Liver (tissue), 9 donors: Measurements from ENCODE around the gene DPM1. TPM values are rescaled to one million over a fixed set of nuclear protein-coding genes. Genes with fewer than 3 reads are reported as not detected.

ENCODE experiments used
- DNase-seq: peaks from one replicate; pipeline ENCODE4 v3.0.0-alpha.2; 2017; ENCODE audit warnings: low spot score
- H3K27ac ChIP-seq, 2 donors: one replicate each; pipeline ENCODE4 v1.7.0; 2013; ENCODE audit warnings: inconsistent platforms in 2 of 2, low read length in 2 of 2, control low read depth in 1 of 2, low read depth in 1 of 2, mild to moderate bottlenecking in 1 of 2
- H3K27me3 ChIP-seq, 4 donors: one replicate each; pipeline versions ENCODE4 v1.6.1 to v1.7.0; 2013; ENCODE audit warnings: low read length in 3 of 4, inconsistent platforms in 1 of 4, mild to moderate bottlenecking in 1 of 4, moderate library complexity in 1 of 4; ENCODE audit not compliant: control insufficient read depth in 4 of 4, insufficient read depth in 4 of 4
- H3K36me3 ChIP-seq, 4 donors: one replicate each; pipeline versions ENCODE4 v1.6.1 to v1.7.0; 2013; ENCODE audit warnings: low read length in 3 of 4, mild to moderate bottlenecking in 3 of 4, low read depth in 1 of 4, moderate library complexity in 1 of 4; ENCODE audit not compliant: control insufficient read depth in 4 of 4, insufficient read depth in 3 of 4
- H3K4me1 ChIP-seq, 4 donors: one replicate each; pipeline versions ENCODE4 v1.6.1 to v1.7.0; 2013; ENCODE audit warnings: low read length in 3 of 4, mild to moderate bottlenecking in 3 of 4, moderate library complexity in 1 of 4; ENCODE audit not compliant: control insufficient read depth in 4 of 4, insufficient read depth in 4 of 4
- H3K4me3 ChIP-seq, 3 donors: one replicate each; pipeline versions ENCODE4 v1.6.1 to v1.7.0; 2013; ENCODE audit warnings: low read length in 3 of 3, control low read depth in 1 of 3, low read depth in 1 of 3, mild to moderate bottlenecking in 1 of 3
- H3K9ac ChIP-seq, 2 donors: one replicate each; pipeline ENCODE4 v1.7.0; 2013; ENCODE audit warnings: low read length in 2 of 2, mild to moderate bottlenecking in 2 of 2, moderate library complexity in 2 of 2, control low read depth in 1 of 2, low read depth in 1 of 2
- H3K9me3 ChIP-seq, 4 donors: one replicate each; pipeline versions ENCODE4 v1.6.1 to v1.7.0; 2013; ENCODE audit warnings: low read length in 3 of 4; ENCODE audit not compliant: control insufficient read depth in 4 of 4
- EGR1 ChIP-seq, 2 donors: IDR thresholded peaks; 2 replicates each; pipeline ENCODE4 v1.6.1; 2016 to 2018; ENCODE audit warnings: antibody characterized with exemption in 2 of 2, low read depth in 2 of 2
- FOXA1 ChIP-seq: IDR thresholded peaks from 2 replicates; pipeline ENCODE4 v1.6.1; 2016; ENCODE audit warnings: antibody characterized with exemption
- GABPA ChIP-seq, 2 donors: IDR thresholded peaks in 1 of 2; conservative IDR thresholded peaks in 1 of 2; 2 replicates each; pipeline ENCODE4 v1.6.1; 2016; ENCODE audit warnings: antibody characterized with exemption in 2 of 2, mild to moderate bottlenecking in 1 of 2, moderate library complexity in 1 of 2
- HNF4A ChIP-seq, 2 donors: conservative IDR thresholded peaks; 2 replicates each; pipeline ENCODE4 v1.6.1; 2016; ENCODE audit warnings: antibody characterized with exemption in 2 of 2, mild to moderate bottlenecking in 2 of 2
- HNF4G ChIP-seq: IDR thresholded peaks from 2 replicates; pipeline ENCODE4 v1.6.1; 2016; ENCODE audit warnings: antibody characterized with exemption
- JUND ChIP-seq, 2 donors: IDR thresholded peaks; 2 replicates each; pipeline ENCODE4 v1.6.1; 2016; ENCODE audit warnings: antibody characterized with exemption in 2 of 2
- NR2F2 ChIP-seq: IDR thresholded peaks from 2 replicates; pipeline ENCODE4 v1.6.1; 2016; ENCODE audit warnings: antibody characterized with exemption
- RAD21 ChIP-seq, 2 donors: IDR thresholded peaks; 2 replicates each; pipeline ENCODE4 v1.6.1; 2016; ENCODE audit warnings: antibody characterized with exemption in 2 of 2, mild to moderate bottlenecking in 2 of 2
- RXRA ChIP-seq, 2 donors: IDR thresholded peaks; 2 replicates each; pipeline ENCODE4 v1.6.1; 2017 to 2018; ENCODE audit warnings: antibody characterized with exemption in 2 of 2, mild to moderate bottlenecking in 1 of 2
- SP1 ChIP-seq: IDR thresholded peaks from 2 replicates; pipeline ENCODE4 v1.6.1; 2018; ENCODE audit warnings: antibody characterized with exemption, mild to moderate bottlenecking
- TAF1 ChIP-seq: conservative IDR thresholded peaks from 2 replicates; pipeline ENCODE4 v1.6.1; 2016; ENCODE audit warnings: antibody characterized with exemption, mild to moderate bottlenecking
- YY1 ChIP-seq: IDR thresholded peaks from 2 replicates; pipeline ENCODE4 v1.6.1; 2016; ENCODE audit warnings: antibody characterized with exemption, mild to moderate bottlenecking
- WGBS: extraction: QIAGEN DNeasy Blood & Tissue Kit; methylation state at CpG from one replicate; pipeline ENCODE4 v1.1.7; 2013; 5-methylcytosine and 5-hydroxymethylcytosine counted together
- polyA plus RNA-seq, 2 donors: library from polyadenylated mRNA; stranded (reverse) in 1 of 2; unstranded in 1 of 2; fragments of 200-250 nt in 1 of 2; fragments of >200 nt in 1 of 2; fragmentation: Nextera tagmentation in 1 of 2; extraction: Ambion mirVana in 1 of 2; gene quantifications; one replicate each; pipeline versions ENCODE4 v1.2.1 to v1.2.3, GENCODE V29; 2013 to 2015
- total RNA-seq, 2 donors: library from RNA; depleted of rRNA; stranded (reverse); fragments of >200 nt; gene quantifications; one replicate each; pipeline ENCODE4 v1.2.3, GENCODE V29; 2014
- TF ChIP-seq, protein P1 (sequence below): IDR thresholded peaks from 2 replicates; pipeline ENCODE4 v1.6.1; 2016; ENCODE audit warnings: antibody characterized with exemption, mild to moderate bottlenecking
- TF ChIP-seq, protein P2 (sequence below): IDR thresholded peaks from 2 replicates; pipeline ENCODE4 v1.6.1; 2016; ENCODE audit warnings: antibody characterized with exemption
- TF ChIP-seq, protein P3 (sequence below): IDR thresholded peaks from 2 replicates; pipeline ENCODE4 v1.6.1; 2016; ENCODE audit warnings: antibody characterized with exemption
- TF ChIP-seq, protein P4 (sequence below): fragments of 150-350 bp; IDR thresholded peaks from 2 replicates; pipeline ENCODE4 v1.5.1; 2017; ENCODE audit warnings: improper control_type of control experiment, low read depth, low read length; ENCODE audit not compliant: missing input control
- donor health status: healthy.
- donor health status: healthy.
- donor health status: healthy.
- donor health status: healthy.
- donor health status: healthy.

DPM1 gene
- total and polyA plus RNA-seq, 4 donors = 27.2 to 42.6 (median 35.2) TPM

DNA sequence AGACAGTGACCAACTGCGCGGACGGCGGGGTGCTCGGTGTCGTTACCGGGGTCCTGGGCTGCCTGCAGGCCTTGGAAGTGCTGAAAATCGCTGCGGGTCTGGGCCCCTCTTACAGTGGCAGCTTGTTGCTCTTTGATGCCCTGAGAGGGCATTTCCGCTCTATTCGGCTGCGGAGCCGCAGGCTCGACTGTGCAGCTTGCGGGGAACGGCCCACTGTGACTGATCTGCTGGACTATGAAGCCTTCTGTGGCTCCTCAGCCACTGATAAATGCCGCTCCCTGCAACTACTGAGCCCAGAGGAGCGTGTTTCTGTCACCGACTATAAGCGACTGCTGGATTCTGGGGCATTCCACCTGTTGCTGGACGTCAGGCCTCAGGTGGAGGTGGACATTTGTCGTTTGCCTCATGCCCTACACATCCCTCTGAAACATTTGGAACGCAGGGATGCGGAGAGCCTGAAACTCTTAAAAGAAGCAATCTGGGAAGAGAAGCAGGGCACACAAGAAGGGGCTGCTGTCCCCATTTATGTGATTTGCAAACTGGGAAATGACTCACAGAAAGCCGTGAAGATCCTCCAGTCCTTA, 1.3 kb upstream of the DPM1 start:
- Histone ChIP-seq H3K27ac (peak overlapping the region in 1 of 2 donors; percentile 91), H3K4me1 (peaks cover 6 to 42% (median 30%) of the 10 kb centered on the region in 4 donors)
- WGBS = 67% methylated on average over 25 of the region's 25 CpGs

DNA sequence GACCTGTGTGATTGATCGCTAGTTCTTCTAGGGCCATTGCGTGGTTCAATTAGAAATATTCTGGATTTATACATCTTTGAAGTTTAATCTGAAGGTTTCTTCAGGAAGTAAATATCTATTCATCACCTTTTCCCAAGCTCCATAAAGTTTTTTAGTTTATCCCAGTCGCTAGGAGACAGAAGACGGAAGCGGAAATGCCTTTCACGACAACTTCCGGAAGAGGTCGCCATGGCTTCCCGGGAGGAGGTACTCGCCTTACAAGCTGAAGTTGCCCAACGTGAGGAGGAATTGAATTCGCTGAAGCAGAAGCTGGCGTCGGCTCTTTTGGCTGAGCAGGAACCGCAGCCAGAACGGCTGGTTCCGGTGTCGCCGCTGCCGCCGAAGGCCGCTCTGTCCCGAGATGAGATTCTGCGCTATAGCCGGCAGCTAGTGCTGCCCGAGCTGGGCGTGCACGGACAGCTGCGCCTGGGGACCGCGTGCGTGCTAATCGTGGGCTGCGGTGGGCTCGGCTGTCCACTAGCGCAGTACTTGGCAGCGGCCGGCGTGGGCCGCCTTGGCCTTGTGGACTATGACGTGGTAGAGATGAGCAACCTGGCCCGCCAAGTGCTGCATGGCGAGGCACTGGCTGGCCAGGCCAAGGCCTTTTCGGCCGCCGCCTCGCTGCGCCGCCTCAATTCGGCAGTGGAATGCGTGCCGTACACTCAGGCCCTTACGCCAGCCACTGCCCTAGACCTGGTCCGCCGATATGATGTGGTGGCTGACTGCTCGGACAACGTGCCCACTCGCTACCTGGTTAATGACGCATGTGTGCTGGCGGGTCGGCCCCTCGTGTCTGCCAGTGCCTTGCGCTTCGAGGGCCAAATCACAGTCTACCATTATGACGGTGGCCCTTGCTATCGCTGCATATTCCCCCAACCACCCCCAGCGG, 547 bp upstream of the DPM1 start, which contains the start of gene MOCS3:
Gene MOCS3 (plus strand): TSS at position 204 of the 928 bp plus-strand sequence. CDS start 25 bp downstream, at position 229.
- Histone ChIP-seq H3K9me3 (peaks cover 0 to 3% (median 0%) of the 10 kb centered on the region in 4 donors), H3K4me3 (peak within 1 kb of the TSS; percentile 76 to 97 (median 97)), H3K36me3 (peaks cover 3 to 8% (median 7%) of the 10 kb centered on the region in 4 donors), H3K27me3 (no peaks in the 10 kb centered on the region), H3K4me1 (peaks cover 8 to 42% (median 30%) of the 10 kb centered on the region in 4 donors), H3K9ac (peak within 1 kb of the TSS; percentile 57 to 92), H3K27ac (peak within 1 kb of the TSS; percentile 75 to 91)
- DNase-seq = peak; percentile 78
- WGBS = 2% methylated on average over 67 of the region's 67 CpGs
- peak; percentile 58 for TF ChIP-seq NR2F2
- no peak for TF ChIP-seq HNF4G
- no peak for TF ChIP-seq HNF4A (conservative IDR thresholded peaks at IDR 0.05)
- no peak for TF ChIP-seq TAF1
- TF ChIP-seq YY1 = peak; percentile 95
- TF ChIP-seq, protein P1, sequence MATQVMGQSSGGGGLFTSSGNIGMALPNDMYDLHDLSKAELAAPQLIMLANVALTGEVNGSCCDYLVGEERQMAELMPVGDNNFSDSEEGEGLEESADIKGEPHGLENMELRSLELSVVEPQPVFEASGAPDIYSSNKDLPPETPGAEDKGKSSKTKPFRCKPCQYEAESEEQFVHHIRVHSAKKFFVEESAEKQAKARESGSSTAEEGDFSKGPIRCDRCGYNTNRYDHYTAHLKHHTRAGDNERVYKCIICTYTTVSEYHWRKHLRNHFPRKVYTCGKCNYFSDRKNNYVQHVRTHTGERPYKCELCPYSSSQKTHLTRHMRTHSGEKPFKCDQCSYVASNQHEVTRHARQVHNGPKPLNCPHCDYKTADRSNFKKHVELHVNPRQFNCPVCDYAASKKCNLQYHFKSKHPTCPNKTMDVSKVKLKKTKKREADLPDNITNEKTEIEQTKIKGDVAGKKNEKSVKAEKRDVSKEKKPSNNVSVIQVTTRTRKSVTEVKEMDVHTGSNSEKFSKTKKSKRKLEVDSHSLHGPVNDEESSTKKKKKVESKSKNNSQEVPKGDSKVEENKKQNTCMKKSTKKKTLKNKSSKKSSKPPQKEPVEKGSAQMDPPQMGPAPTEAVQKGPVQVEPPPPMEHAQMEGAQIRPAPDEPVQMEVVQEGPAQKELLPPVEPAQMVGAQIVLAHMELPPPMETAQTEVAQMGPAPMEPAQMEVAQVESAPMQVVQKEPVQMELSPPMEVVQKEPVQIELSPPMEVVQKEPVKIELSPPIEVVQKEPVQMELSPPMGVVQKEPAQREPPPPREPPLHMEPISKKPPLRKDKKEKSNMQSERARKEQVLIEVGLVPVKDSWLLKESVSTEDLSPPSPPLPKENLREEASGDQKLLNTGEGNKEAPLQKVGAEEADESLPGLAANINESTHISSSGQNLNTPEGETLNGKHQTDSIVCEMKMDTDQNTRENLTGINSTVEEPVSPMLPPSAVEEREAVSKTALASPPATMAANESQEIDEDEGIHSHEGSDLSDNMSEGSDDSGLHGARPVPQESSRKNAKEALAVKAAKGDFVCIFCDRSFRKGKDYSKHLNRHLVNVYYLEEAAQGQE = peak; percentile 5
- peak; percentile 22 to 35 for TF ChIP-seq JUND (IDR thresholded peaks at IDR 0.05)
- peak; percentile 34 for TF ChIP-seq SP1
- TF ChIP-seq, protein P2, sequence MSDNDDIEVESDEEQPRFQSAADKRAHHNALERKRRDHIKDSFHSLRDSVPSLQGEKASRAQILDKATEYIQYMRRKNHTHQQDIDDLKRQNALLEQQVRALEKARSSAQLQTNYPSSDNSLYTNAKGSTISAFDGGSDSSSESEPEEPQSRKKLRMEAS = peak; percentile 91
- TF ChIP-seq EGR1 (IDR thresholded peaks at IDR 0.05; ENCODE audit: low read depth in 2 of 2) = peak in 1 of 2 donors; percentile 37
- TF ChIP-seq RAD21 (IDR thresholded peaks at IDR 0.05) = no peak
- TF ChIP-seq, protein P3, sequence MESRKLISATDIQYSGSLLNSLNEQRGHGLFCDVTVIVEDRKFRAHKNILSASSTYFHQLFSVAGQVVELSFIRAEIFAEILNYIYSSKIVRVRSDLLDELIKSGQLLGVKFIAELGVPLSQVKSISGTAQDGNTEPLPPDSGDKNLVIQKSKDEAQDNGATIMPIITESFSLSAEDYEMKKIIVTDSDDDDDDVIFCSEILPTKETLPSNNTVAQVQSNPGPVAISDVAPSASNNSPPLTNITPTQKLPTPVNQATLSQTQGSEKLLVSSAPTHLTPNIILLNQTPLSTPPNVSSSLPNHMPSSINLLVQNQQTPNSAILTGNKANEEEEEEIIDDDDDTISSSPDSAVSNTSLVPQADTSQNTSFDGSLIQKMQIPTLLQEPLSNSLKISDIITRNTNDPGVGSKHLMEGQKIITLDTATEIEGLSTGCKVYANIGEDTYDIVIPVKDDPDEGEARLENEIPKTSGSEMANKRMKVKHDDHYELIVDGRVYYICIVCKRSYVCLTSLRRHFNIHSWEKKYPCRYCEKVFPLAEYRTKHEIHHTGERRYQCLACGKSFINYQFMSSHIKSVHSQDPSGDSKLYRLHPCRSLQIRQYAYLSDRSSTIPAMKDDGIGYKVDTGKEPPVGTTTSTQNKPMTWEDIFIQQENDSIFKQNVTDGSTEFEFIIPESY = peak; percentile 45
- peak; percentile 11 for TF ChIP-seq FOXA1
- peak; percentile 98 to 99 for TF ChIP-seq GABPA (IDR thresholded peaks at IDR 0.05 in 1 of 2, conservative IDR thresholded peaks at IDR 0.05 in 1 of 2)

More for the DNA sequence above, 1.3 kb upstream of the DPM1 start:
- no peak for DNase-seq
- TF ChIP-seq TAF1 (no peak), NR2F2 (no peak), RXRA (IDR thresholded peaks at IDR 0.05) (no peak), JUND (IDR thresholded peaks at IDR 0.05) (no peak), HNF4A (conservative IDR thresholded peaks at IDR 0.05) (no peak), HNF4G (no peak)
- TF ChIP-seq, protein P2 = no peak
- TF ChIP-seq, protein P3 = no peak
- TF ChIP-seq, protein P4, sequence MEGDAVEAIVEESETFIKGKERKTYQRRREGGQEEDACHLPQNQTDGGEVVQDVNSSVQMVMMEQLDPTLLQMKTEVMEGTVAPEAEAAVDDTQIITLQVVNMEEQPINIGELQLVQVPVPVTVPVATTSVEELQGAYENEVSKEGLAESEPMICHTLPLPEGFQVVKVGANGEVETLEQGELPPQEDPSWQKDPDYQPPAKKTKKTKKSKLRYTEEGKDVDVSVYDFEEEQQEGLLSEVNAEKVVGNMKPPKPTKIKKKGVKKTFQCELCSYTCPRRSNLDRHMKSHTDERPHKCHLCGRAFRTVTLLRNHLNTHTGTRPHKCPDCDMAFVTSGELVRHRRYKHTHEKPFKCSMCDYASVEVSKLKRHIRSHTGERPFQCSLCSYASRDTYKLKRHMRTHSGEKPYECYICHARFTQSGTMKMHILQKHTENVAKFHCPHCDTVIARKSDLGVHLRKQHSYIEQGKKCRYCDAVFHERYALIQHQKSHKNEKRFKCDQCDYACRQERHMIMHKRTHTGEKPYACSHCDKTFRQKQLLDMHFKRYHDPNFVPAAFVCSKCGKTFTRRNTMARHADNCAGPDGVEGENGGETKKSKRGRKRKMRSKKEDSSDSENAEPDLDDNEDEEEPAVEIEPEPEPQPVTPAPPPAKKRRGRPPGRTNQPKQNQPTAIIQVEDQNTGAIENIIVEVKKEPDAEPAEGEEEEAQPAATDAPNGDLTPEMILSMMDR = no peak
- Histone ChIP-seq H3K4me3 (peak overlapping the region; percentile 76 to 97 (median 97)), H3K27me3 (no peaks in the 10 kb centered on the region), H3K9me3 (peaks cover 0 to 3% (median 0%) of the 10 kb centered on the region in 4 donors), H3K9ac (no peak overlapping the region), H3K36me3 (peaks cover under 1 to 4% (median 2%) of the 10 kb centered on the region in 4 donors)
